KOPT-K1 (cell line): ENCODE measurements around the gene RUBCNL.
A peak's percentile ranks its signal among the peaks of the same experiment; 100 is the strongest.

ENCODE experiments used
- H3K27ac ChIP-seq: fragments of 200-600 bp; sonication (generic); 2 replicates; pipeline ENCODE4 v1.5.1; 2016; ENCODE audit warnings: antibody characterized with exemption, mild to moderate bottlenecking, low read depth, low read length; ENCODE audit not compliant: poor library complexity, severe bottlenecking
- H3K36me3 ChIP-seq: fragments of 200-600 bp; sonication (generic); 2 replicates; pipeline ENCODE4 v1.5.1; 2017; ENCODE audit warnings: antibody characterized with exemption, mild to moderate bottlenecking, low read length, moderate library complexity; ENCODE audit not compliant: insufficient read depth
- H3K9me3 ChIP-seq: fragments of 200-600 bp; sonication (generic); 2 replicates; pipeline ENCODE4 v1.5.1; 2017; ENCODE audit warnings: antibody characterized with exemption, low read length, mild to moderate bottlenecking; ENCODE audit not compliant: insufficient read depth, poor library complexity, severe bottlenecking

RUBCNL gene

DNA sequence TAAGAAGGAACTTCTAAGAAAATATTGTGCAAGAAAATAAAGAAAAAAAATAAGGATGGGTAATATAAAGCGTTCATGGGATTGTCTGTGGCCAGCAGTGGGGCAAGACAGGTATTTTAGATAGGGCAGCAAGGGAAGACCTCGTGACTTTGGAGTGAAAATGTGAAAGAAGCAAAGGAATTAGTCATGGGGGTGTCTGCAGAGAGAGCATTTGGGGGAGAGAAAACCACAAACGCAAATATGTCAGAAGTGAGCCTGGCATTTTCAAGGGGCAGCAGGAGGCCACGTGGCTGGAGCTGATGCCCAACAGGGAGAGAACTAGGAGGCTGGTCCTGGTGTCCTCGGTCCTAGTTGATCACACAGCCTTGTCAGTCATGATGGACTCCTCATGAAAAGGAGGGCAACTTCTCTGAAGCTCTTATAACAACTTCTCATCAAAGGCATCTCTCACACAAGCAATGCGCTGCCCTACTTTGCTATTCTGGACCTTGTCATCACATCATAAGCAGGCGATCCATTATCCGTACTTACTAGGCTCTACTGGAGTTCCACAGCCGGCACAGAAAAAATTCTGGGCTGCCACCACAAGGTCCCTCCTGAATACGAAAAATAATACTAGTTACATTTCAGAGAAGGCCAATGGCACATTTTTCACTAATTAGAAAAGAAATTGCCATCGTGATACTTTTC lies 31.0 kb downstream of the RUBCNL start:
- no peak overlapping the region for H3K27ac ChIP-seq
- H3K9me3 ChIP-seq, result no peaks in the 10 kb centered on the region
- H3K36me3 ChIP-seq, result peaks cover 71% of the 10 kb centered on the region

DNA sequence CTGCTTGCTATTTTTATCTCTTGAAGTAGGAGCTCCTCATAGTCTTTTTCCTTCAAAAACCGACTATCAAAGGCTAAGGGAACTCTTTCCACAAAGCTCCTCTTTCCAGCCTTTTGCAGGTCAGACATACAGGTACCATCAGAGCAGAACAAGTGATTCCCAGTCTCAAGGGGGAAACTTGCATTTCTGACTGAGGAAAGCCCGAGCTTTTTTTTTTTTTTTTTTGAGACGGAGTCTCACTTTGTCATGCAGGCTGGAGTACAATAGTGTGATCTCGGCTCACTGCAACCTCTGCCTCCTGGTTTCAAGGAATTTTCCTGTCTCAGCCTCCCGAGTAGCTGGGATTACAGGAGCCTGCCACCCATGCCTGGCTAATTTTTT lies 32.0 kb downstream of the RUBCNL start:
- Histone ChIP-seq H3K9me3 (no peaks in the 10 kb centered on the region), H3K36me3 (peaks cover 74% of the 10 kb centered on the region), H3K27ac (no peak overlapping the region)

DNA sequence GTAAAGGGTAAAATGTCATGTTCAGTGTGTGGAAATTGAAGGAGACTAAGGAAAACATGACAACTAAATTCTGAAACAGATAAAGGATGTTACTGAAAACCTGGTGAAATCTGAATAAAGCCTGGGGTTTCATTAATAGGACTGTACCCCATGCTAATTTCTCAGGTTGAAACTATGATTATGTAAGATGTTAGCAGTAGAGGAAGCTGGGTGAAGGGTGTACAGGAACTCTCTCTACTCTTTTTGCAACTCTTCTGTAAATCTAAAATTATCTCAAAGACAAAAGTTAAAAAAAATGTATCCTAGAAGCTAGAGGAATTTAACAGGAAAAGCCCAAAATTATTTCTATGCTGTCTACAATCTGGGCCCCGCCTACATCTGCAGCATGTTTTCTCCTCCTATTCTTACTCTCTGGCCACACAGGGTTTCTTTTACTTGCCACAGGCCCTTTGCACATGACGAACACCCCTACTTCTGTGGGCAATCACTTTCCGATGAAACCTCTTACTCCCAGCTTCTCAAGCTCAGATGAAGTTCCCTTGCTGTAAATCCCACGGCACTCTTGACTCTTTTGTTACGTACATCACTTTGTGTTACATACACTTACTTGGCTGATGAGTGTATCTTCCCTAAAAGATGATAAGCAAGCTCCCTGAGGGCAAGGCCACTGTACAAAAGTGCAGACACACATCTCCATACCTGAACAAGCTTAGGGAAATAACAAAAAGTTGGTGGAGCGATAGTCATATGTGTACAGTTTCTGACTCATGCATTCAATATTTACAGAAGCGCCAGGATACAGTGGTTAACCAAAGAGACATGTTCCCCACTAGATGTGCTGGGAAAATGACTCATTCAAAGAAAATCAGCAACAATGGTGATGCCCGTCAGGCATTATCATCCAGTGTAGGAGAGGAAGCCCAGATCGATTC lies 32.6 kb downstream of the RUBCNL start:
- H3K9me3 ChIP-seq, result no peaks in the 10 kb centered on the region
- H3K36me3 ChIP-seq, result peaks cover 77% of the 10 kb centered on the region
- H3K27ac ChIP-seq, result no peak overlapping the region

DNA sequence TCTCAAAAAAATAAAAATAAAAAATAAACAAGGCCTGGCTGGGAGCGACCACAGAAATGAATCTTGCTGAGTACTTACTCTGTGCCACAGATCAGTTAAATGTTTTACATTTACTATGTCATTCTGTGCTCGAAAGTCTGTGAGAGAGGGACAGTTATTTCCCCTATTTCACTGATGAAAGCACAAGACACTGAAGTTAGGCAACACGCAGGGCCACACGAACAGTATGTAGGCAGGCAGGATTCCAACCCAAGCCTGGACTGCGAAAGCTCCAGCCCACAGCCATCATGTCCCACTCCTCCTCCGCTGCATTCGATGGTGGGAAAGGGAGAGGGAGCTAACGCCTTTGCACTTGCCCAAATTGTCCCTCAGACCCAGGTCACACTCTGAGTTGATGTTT lies 34.2 kb downstream of the RUBCNL start:
- Histone ChIP-seq H3K27ac (no peak overlapping the region), H3K9me3 (no peaks in the 10 kb centered on the region), H3K36me3 (peaks cover 74% of the 10 kb centered on the region)

DNA sequence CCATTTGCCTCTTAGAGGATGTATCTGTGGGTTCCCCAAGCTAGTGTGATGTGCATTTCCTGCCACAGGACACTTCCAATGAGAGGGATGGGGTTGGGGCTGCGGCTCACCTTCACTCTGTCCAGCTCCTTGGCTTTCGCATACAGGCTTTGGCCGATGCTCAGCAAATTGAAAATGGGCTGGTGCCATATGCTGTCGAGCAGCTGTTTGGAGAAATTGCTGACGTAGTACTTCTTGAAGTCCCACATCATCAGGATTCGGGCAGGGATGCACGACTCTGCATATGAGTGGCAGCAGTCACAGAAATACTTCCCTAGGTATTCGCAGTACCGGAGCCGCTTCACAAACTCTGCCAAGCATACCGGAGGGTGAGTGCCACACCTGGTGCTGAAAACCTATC lies 37.0 kb downstream of the RUBCNL start:
- no peak overlapping the region for H3K27ac ChIP-seq
- H3K9me3 ChIP-seq, result no peaks in the 10 kb centered on the region
- peaks cover 67% of the 10 kb centered on the region for H3K36me3 ChIP-seq

DNA sequence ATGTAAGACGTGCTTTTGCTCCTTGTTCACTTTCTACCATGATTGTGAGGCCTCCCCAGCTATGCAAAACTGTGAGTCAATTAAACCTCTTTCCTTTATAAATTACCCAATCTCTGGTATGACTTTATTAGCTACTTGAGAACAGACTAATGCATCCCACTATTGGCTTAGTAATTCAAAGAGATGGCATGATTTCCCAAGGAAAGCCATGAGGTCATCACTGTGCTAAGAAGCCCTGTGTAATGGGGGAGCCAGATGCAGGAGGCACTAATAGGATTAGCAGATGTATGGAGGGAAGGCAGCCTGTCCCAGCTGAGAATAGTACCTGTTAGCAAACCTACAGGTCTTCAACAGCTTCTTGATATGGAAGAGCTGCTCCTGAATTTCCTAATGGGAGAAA lies 38.1 kb downstream of the RUBCNL start:
- Histone ChIP-seq H3K9me3 (no peaks in the 10 kb centered on the region), H3K27ac (no peak overlapping the region), H3K36me3 (peaks cover 66% of the 10 kb centered on the region)

DNA sequence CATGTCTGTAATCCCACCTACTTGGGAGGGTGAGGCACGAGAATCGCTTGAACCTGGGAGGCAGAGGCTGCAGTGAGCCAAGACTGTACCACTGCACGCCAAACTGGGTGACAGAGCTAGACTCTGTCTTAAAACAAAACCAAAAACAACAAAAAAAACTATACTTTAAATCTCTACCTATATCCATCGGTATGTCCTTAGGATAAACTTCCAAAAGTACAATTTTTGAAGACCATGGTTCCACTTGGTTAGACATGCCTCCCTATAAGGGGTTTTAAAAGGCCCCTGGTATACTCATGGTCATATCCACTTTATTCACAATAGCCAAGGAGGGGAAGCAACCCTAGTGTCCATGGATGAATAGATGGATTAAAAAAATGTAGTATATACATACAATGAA lies 39.8 kb downstream of the RUBCNL start:
- H3K9me3 ChIP-seq, result no peaks in the 10 kb centered on the region
- H3K27ac ChIP-seq, result no peak overlapping the region
- H3K36me3 ChIP-seq, result peaks cover 72% of the 10 kb centered on the region

DNA sequence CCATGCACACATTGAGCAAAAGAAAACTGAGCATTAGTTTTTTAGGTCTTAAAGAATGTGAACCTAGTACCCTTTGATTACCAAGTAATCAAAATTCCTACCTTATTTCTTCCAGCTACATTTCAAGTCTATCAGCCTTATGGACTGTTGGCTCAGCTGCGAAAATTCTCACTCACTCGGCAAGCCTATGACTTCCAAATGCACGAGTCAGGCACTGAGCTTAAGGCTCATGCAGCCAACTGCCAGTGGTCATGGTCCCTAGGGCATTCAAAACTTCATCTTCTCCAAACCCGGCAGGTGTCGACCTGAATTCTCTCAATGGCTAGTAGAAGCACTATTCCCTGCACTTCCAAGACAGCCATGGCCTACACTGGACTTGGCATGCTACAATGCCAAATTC lies 41.2 kb downstream of the RUBCNL start:
- H3K36me3 ChIP-seq, result peaks cover 80% of the 10 kb centered on the region
- H3K27ac ChIP-seq, result no peak overlapping the region
- H3K9me3 ChIP-seq, result no peaks in the 10 kb centered on the region

DNA sequence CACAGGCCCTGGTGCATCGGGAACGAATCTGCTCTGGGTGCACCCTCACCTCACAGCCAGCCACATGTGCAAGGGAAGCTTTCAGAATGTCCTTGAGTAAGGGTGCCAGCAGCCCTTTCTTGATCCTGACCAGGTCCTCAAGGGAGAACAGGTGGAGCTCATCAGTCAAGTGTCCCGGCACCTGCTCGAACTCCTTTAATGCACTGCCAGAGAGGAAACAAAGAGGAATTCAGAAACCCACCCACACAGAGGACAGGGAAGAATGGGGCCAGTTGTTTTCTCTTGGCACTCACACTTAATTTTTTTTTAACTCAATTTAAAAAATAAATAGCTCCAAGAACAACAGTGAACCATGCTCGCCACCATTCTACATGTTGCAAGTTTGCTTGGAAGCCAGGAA lies 41.7 kb downstream of the RUBCNL start:
- Histone ChIP-seq H3K36me3 (peaks cover 80% of the 10 kb centered on the region), H3K9me3 (no peaks in the 10 kb centered on the region), H3K27ac (no peak overlapping the region)

DNA sequence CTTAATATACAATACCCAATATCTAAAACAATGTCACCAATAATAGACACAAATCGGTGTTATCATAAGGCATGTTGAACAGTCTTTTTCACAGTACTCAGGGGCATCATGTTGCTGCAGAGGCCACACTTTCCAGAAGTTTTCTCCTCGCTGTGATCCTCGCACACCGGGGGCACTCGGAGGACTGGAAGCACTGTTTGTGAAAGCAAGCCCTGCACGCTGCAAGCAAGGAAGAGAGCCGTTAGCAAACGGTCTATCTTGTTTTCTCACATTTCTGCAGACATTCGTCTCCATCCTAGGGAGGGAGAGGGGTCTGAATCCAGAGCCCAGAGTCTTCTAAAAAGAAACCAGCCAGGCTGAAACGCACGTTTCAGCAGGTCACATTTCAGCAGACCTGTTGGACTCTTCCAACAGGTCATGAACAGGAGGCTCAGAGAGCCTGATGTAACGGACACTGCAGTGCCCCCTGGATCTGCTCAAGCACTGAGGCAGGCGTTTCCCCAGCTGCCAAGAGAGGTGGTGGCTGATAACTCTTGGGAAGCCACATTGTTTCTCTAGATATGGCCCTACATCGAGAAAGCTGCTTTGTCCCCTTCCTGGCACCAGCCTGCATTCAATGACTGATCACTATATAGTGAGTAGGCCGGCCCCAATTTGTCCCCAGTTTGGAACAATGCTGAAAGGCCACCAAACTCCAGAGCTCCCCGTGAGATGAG lies 43.6 kb downstream of the RUBCNL start:
- Histone ChIP-seq H3K9me3 (no peaks in the 10 kb centered on the region), H3K36me3 (peaks cover 67% of the 10 kb centered on the region), H3K27ac (no peak overlapping the region)

DNA sequence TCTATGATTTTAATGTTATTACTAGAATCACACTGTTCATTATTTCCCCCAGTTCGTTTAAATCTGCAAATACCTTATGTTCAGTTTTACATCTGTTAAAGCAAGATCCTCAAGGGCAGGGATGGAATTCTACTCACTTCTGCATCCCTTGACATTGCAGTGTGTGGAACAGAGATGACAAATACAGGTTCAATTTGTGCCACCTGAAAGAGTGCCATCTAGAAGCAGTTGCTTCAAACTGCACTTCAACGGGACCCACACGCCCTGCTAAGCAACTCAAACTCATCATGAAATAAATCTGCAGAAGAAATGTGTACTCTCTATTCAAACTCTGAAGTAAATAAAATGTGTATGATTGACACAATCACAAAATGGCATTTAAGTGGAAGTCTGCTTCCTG lies 44.5 kb downstream of the RUBCNL start:
- Histone ChIP-seq H3K27ac (no peak overlapping the region), H3K36me3 (peaks cover 65% of the 10 kb centered on the region), H3K9me3 (no peaks in the 10 kb centered on the region)

DNA sequence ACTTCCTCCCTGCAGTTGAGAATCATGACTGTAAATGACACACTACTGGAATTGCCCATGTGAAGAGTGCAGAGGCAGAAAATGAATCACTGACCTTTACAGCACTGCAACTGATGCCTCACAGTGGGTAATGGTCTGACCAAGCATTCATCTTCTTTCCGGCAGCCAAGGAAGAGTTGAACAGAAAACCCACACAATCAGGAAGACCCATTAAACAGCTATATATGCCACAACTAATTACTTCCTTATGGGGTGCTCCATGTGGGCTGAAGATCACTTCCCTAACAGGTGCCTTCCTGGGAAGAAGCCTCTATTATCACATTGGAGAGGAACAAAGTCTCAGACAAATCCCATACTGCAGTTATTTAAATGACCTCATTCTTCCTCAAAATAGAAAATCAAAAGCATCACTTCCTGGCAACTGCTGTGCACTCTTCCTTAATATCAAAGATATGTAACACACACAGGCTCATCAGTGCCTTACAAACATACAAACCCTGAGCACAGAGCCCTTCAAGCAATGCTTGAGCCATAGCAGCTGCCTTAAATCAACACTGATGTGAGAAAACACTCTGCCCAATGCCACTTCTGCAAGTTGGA lies 45.8 kb downstream of the RUBCNL start:
- peaks cover 9% of the 10 kb centered on the region for H3K9me3 ChIP-seq
- H3K36me3 ChIP-seq, result peaks cover 62% of the 10 kb centered on the region
- H3K27ac ChIP-seq, result peak overlapping the region; percentile 45

DNA sequence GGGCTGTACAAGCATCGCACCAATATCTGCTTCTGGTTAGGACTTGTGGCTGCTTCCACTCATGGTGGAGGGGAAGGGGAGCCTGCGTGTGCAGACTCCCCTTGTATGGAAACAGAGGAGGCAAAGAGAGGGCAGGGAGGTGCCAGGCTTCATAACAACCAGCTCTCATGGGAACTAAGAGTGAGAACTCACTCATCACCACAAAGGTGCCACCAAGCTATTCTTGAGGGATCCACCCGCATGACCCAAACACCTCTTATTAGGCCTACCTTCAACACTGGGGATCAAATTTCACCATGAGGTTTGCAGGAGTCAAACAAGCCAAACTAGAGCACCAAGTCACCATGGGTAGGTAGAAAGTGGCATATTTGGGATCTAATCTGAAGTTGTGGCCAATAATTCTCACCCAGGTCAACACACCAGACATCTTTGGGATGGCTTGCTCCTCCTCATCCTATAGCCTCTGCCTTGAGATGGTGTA lies 46.4 kb downstream of the RUBCNL start:
- peak overlapping the region; percentile 45 for H3K27ac ChIP-seq
- H3K9me3 ChIP-seq, result peaks cover 9% of the 10 kb centered on the region
- H3K36me3 ChIP-seq, result peaks cover 57% of the 10 kb centered on the region

DNA sequence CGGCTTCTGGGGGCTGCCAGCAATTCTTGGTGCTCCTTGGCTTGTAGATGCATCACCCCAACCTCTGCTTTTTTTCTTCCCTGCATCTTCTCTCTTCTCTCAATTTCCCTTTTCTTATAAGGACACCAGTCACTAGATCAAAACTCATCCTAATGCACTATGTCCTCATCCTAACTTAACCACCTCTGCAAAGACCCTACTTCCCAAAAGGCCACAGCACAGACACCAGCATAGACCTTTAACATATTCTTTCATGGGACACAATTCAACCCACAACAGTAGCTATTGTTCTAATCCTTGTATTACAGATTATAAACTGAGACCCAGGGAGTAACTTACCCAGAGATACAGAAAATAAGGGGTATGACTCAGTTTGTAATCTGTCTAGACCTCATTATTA lies 47.0 kb downstream of the RUBCNL start:
- no peak overlapping the region for H3K27ac ChIP-seq
- H3K36me3 ChIP-seq, result peaks cover 50% of the 10 kb centered on the region
- H3K9me3 ChIP-seq, result peaks cover 9% of the 10 kb centered on the region
